K562 (cell line): ENCODE measurements around the gene ERICH2. TPM values are rescaled to one million over a fixed set of nuclear protein-coding genes. Genes with fewer than 3 reads are reported as not detected.
A peak's percentile ranks its signal among the peaks of the same experiment; 100 is the strongest.

Experiments
- ASH1L ChIP-seq: fragments of 450-650 bp; IDR thresholded peaks from 2 replicates; pipeline ENCODE4 v1.6.1; 2018; ENCODE audit warnings: borderline replicate concordance, mild to moderate bottlenecking, low read depth; ENCODE audit not compliant: partially characterized antibody
- BRF1 ChIP-seq: IDR thresholded peaks from 3 replicates; pipeline ENCODE4 v1.6.1; 2011; ENCODE audit warnings: borderline replicate concordance, mild to moderate bottlenecking; ENCODE audit not compliant: insufficient read length; ENCODE audit errors: extremely low read depth
- CC2D1A ChIP-seq: fragments of 450-650 bp; IDR thresholded peaks from 2 replicates; pipeline ENCODE4 v1.6.1; 2017; ENCODE audit warnings: mild to moderate bottlenecking
- EP400 ChIP-seq: fragments of 450-650 bp; IDR thresholded peaks from 2 replicates; pipeline ENCODE4 v1.6.1; 2017; ENCODE audit warnings: antibody characterized with exemption, mild to moderate bottlenecking, moderate library complexity
- ERF ChIP-seq: fragments of 450-650 bp; formaldehyde crosslinking; IDR thresholded peaks from 2 replicates; pipeline ENCODE4 v1.4.0; 2020; ENCODE audit warnings: mild to moderate bottlenecking, mixed read lengths
- FOS ChIP-seq: IDR thresholded peaks from 3 replicates; pipeline ENCODE4 v1.6.1; 2011; ENCODE audit not compliant: insufficient read length; ENCODE audit errors: extremely low read depth
- MEF2D ChIP-seq: conservative IDR thresholded peaks from 2 replicates; pipeline ENCODE4 v1.6.1; 2016; ENCODE audit warnings: low read depth, missing genetic modification characterization, missing compliant biosample characterization
- PHB2 ChIP-seq: fragments of 450-650 bp; IDR thresholded peaks from 2 replicates; pipeline ENCODE4 v1.6.1; 2017; ENCODE audit warnings: low read depth
- POLR2H ChIP-seq: IDR thresholded peaks from 2 replicates; pipeline ENCODE4 v1.6.1; 2016; ENCODE audit warnings: missing genetic modification characterization, low read depth, mild to moderate bottlenecking, control low read depth, missing compliant biosample characterization, moderate library complexity
- PYGO2 ChIP-seq: fragments of 450-650 bp; IDR thresholded peaks from 2 replicates; pipeline ENCODE4 v1.6.1; 2016; ENCODE audit warnings: mild to moderate bottlenecking, missing genetic modification characterization, moderate library complexity, missing compliant biosample characterization
- SP2 ChIP-seq: IDR thresholded peaks from 2 replicates; pipeline ENCODE4 v1.6.1; 2011; ENCODE audit warnings: mild to moderate bottlenecking, low read depth, low read length, moderate library complexity; ENCODE audit not compliant: poor library complexity, severe bottlenecking; ENCODE audit errors: extremely low read depth
- SRSF7 ChIP-seq: fragments of 200-400 bp; formaldehyde crosslinking; optimal IDR thresholded peaks from 2 replicates; pipeline ENCODE3; 2017; ENCODE audit warnings: mild to moderate bottlenecking, low read depth, low read length
- TAL1 ChIP-seq: fragments of 450-650 bp; IDR thresholded peaks from 2 replicates; pipeline ENCODE4 v1.6.1; 2016; ENCODE audit warnings: mild to moderate bottlenecking
- TBP ChIP-seq: optimal IDR thresholded peaks from 2 replicates; pipeline ENCODE3; 2011; ENCODE audit warnings: low read depth, low read length, improper control_type of control experiment
- TEAD1 ChIP-seq, 2 experiments: fragments of 450-650 bp in 1 of 2; sonication (generic) in 1 of 2; formaldehyde crosslinking; IDR thresholded peaks; 2 replicates each; pipeline versions ENCODE4 v1.4.0 to v1.8.0; 2020 to 2022; ENCODE audit warnings: mild to moderate bottlenecking in 2 of 2, missing genetic modification reagents in 1 of 2
- ZFPM2 ChIP-seq: fragments of 250-450 bp; sonication (Bioruptor Pico); IDR thresholded peaks from 2 replicates; pipeline ENCODE4 v1.5.1; 2022; ENCODE audit warnings: mild to moderate bottlenecking
- ZNF174 ChIP-seq: fragments of 250-450 bp; sonication (Bioruptor Pico); IDR thresholded peaks from 2 replicates; pipeline ENCODE4 v1.4.0; 2020; ENCODE audit warnings: mild to moderate bottlenecking
- ZNF644 ChIP-seq: fragments of 200-800 bp; sonication (Bioruptor generic); IDR thresholded peaks from 2 replicates; pipeline ENCODE4 v1.6.1; 2016; ENCODE audit warnings: low read depth, missing genetic modification characterization, missing compliant biosample characterization
- polyA plus RNA-seq, 8 experiments: library from polyadenylated mRNA; depleted of rRNA in 4 of 8; stranded (reverse) in 5 of 8; unstranded in 3 of 8; fragments of >200 nt; fragmentation: Nextera tagmentation in 2 of 8; fragmentation: Illumina TruSeq in 1 of 8; extraction: Ambion mirVana in 2 of 8; extraction: Trizol in 1 of 8; gene quantifications; 2 replicates each; pipeline versions ENCODE4 v1.2.1 to v1.2.3, GENCODE V29; 2011 to 2014; ENCODE audit warnings: inconsistent platforms in 1 of 8, missing spikeins in 1 of 8
- total RNA-seq, 7 experiments: library from RNA; depleted of rRNA in 6 of 7; stranded (reverse); fragments of >200 nt in 6 of 7; fragmentation: Illumina TruSeq in 2 of 7; extraction: Trizol in 2 of 7; gene quantifications; 2 replicates each; pipeline versions ENCODE4 v1.2.1 to v1.2.3, GENCODE V29; 2011 to 2021; ENCODE audit warnings: low replicate concordance in 1 of 7
- TF ChIP-seq, protein P1 (sequence below): fragments of 450-650 bp; IDR thresholded peaks from 2 replicates; pipeline ENCODE4 v1.6.1; 2016; ENCODE audit warnings: borderline replicate concordance
- TF ChIP-seq, protein P2 (sequence below): fragments of 250-450 bp; sonication (Bioruptor Pico); IDR thresholded peaks from 2 replicates; pipeline ENCODE4 v1.5.0; 2020; ENCODE audit warnings: mild to moderate bottlenecking
- TF ChIP-seq, protein P3 (sequence below): IDR thresholded peaks from 2 replicates; pipeline ENCODE4 v1.6.1; 2011; ENCODE audit warnings: borderline replicate concordance, low read depth, mild to moderate bottlenecking, moderate library complexity, low read length; ENCODE audit not compliant: insufficient read depth, poor library complexity, severe bottlenecking
- TF ChIP-seq, protein P4 (sequence below): IDR thresholded peaks from 2 replicates; pipeline ENCODE4 v1.6.1; 2016; ENCODE audit warnings: missing genetic modification characterization, missing compliant biosample characterization

Gene ERICH2
- total and polyA plus RNA-seq, 9 of the 15 experiments (the other 6 are each of a cell fraction or from before 2014, with no cell fraction given) = 0.85 to 2.4 (median 1.6) TPM

DNA sequence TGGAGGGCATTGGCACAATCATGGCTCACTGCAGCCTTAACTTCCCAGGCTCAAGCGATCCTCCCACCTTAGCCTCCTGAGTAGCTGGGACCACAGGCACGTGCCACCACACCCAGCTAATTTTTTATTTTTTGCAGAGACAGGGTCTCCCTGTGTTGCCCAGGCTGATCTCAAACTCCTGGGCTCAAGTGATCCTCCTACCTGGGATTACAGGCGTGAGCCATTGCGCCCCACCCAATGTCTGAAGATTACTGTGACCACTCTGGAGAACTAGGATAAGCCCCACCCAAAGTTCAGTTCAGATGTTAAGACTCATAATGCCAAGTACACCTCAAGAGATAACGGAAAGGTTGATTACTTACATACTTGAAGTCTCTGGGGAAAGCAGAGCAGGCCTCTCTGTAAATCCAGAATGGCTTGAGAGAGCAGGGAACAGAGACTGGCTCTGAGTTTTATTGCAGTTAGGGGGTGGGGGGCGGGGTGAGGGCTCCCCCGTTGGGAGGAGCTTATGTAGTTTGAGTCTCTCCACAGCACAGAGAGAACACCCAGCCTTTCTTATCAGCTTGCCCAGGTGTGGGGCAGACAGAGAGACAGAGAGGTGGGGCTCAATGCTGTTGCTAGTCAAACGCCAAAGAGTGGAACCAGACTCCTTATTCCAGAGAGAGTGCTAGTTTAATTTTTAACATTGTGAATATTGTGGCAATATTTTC, 26.5 kb upstream of the ERICH2 start (continued):
- TF ChIP-seq, protein P1, sequence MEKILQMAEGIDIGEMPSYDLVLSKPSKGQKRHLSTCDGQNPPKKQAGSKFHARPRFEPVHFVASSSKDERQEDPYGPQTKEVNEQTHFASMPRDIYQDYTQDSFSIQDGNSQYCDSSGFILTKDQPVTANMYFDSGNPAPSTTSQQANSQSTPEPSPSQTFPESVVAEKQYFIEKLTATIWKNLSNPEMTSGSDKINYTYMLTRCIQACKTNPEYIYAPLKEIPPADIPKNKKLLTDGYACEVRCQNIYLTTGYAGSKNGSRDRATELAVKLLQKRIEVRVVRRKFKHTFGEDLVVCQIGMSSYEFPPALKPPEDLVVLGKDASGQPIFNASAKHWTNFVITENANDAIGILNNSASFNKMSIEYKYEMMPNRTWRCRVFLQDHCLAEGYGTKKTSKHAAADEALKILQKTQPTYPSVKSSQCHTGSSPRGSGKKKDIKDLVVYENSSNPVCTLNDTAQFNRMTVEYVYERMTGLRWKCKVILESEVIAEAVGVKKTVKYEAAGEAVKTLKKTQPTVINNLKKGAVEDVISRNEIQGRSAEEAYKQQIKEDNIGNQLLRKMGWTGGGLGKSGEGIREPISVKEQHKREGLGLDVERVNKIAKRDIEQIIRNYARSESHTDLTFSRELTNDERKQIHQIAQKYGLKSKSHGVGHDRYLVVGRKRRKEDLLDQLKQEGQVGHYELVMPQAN = no peak
- TF ChIP-seq ERF (CRISPR knock-in tag) = no peak
- TF ChIP-seq POLR2H (tag) = no peak
- TF ChIP-seq TBP = peak; percentile 53
- TF ChIP-seq ZFPM2 = no peak
- no peak for TF ChIP-seq TEAD1 (CRISPR knock-in tag; IDR thresholded peaks at IDR 0.05)
- TF ChIP-seq SRSF7 = no peak
- 0 out of 2 replicates have a peak, but pooled peaks have one; percentile 14 for TF ChIP-seq ZNF644
- TF ChIP-seq FOS = no peak
- peak; percentile 21; the same call in 1 of the 2 replicates for TF ChIP-seq PHB2
- TF ChIP-seq, protein P2, sequence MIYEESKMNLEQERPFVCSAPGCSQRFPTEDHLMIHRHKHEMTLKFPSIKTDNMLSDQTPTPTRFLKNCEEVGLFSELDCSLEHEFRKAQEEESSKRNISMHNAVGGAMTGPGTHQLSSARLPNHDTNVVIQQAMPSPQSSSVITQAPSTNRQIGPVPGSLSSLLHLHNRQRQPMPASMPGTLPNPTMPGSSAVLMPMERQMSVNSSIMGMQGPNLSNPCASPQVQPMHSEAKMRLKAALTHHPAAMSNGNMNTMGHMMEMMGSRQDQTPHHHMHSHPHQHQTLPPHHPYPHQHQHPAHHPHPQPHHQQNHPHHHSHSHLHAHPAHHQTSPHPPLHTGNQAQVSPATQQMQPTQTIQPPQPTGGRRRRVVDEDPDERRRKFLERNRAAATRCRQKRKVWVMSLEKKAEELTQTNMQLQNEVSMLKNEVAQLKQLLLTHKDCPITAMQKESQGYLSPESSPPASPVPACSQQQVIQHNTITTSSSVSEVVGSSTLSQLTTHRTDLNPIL (CRISPR knock-in tag) = no peak
- TF ChIP-seq CC2D1A = peak; percentile 74; the same call in 1 of the 2 replicates
- TF ChIP-seq SP2 = no peak
- TF ChIP-seq, protein P3, sequence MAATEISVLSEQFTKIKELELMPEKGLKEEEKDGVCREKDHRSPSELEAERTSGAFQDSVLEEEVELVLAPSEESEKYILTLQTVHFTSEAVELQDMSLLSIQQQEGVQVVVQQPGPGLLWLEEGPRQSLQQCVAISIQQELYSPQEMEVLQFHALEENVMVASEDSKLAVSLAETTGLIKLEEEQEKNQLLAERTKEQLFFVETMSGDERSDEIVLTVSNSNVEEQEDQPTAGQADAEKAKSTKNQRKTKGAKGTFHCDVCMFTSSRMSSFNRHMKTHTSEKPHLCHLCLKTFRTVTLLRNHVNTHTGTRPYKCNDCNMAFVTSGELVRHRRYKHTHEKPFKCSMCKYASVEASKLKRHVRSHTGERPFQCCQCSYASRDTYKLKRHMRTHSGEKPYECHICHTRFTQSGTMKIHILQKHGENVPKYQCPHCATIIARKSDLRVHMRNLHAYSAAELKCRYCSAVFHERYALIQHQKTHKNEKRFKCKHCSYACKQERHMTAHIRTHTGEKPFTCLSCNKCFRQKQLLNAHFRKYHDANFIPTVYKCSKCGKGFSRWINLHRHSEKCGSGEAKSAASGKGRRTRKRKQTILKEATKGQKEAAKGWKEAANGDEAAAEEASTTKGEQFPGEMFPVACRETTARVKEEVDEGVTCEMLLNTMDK = no peak
- TF ChIP-seq PYGO2 (tag) = no peak
- TF ChIP-seq BRF1 = no peak
- TF ChIP-seq ASH1L = no peak
- TF ChIP-seq, protein P4, sequence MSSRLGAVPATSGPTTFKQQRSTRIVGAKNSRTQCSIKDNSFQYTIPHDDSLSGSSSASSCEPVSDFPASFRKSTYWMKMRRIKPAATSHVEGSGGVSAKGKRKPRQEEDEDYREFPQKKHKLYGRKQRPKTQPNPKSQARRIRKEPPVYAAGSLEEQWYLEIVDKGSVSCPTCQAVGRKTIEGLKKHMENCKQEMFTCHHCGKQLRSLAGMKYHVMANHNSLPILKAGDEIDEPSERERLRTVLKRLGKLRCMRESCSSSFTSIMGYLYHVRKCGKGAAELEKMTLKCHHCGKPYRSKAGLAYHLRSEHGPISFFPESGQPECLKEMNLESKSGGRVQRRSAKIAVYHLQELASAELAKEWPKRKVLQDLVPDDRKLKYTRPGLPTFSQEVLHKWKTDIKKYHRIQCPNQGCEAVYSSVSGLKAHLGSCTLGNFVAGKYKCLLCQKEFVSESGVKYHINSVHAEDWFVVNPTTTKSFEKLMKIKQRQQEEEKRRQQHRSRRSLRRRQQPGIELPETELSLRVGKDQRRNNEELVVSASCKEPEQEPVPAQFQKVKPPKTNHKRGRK (tag) = no peak
- no peak for TF ChIP-seq ZNF174 (CRISPR knock-in tag)
- peak; percentile 80 for TF ChIP-seq TAL1
- no peak for TF ChIP-seq MEF2D (tag)
- TF ChIP-seq EP400 = no peak
